A673 (cell line): ENCODE results near the gene HSD17B8.

Source experiments
- EZH2 ChIP-seq: fragments of 200-600 bp; sonication (generic); IDR thresholded peaks from 2 replicates; pipeline ENCODE4 v1.6.1; 2017; ENCODE audit warnings: borderline replicate concordance, low read depth, mild to moderate bottlenecking, mixed read lengths, antibody characterized with exemption, low read length; ENCODE audit not compliant: poor library complexity, severe bottlenecking
- TF ChIP-seq, protein P1 (sequence below): fragments of 300-800, 200-600 bp; sonication (generic); conservative IDR thresholded peaks from 2 replicates; pipeline ENCODE4 v1.5.1; 2017; ENCODE audit warnings: low read depth, mild to moderate bottlenecking, antibody characterized with exemption, low read length, moderate library complexity, mixed read lengths

DNA sequence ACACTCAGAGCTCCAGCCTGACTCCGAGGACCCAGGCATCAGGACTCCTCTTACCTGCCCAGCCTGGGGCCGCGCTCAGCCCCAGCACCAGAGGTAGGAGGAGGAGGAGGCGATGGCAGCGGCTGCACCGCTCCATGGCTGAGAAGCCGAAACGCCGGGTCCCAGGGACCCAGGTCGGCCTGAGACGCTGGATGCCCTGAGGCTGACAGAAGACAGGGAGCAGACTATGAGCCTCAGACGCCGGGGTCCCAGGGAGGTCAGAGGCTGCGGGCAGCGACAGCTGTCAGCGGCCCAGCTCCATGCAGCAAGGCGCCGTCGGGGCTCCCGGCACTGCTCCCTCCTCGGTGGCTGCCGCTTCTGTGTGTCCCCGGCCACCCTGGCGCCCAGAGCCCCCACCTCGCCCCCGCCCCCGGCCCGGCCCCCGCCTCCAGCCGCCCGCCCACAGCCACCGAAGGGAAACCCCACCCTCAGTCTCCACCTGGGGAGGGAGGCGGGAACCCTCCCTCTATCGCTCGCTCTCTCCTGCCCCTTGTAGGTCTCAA, 12.3 kb upstream of the HSD17B8 start, which contains the start of gene COL11A2:
- TF ChIP-seq, protein P1, sequence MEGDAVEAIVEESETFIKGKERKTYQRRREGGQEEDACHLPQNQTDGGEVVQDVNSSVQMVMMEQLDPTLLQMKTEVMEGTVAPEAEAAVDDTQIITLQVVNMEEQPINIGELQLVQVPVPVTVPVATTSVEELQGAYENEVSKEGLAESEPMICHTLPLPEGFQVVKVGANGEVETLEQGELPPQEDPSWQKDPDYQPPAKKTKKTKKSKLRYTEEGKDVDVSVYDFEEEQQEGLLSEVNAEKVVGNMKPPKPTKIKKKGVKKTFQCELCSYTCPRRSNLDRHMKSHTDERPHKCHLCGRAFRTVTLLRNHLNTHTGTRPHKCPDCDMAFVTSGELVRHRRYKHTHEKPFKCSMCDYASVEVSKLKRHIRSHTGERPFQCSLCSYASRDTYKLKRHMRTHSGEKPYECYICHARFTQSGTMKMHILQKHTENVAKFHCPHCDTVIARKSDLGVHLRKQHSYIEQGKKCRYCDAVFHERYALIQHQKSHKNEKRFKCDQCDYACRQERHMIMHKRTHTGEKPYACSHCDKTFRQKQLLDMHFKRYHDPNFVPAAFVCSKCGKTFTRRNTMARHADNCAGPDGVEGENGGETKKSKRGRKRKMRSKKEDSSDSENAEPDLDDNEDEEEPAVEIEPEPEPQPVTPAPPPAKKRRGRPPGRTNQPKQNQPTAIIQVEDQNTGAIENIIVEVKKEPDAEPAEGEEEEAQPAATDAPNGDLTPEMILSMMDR: no peak
- TF ChIP-seq EZH2: no peak
